ENCODE measurements around the gene PPP4R2. TPM values are rescaled to one million over a fixed set of nuclear protein-coding genes. Genes with fewer than 3 reads are reported as not detected.

PPP4R2 gene
- total RNA-seq, 1 donor from 2014 or later = 143 TPM

- H4K20me1 ChIP-seq (ENCODE audit: low read depth) = peaks cover 98% of the 10 kb centered on the region
- H3K27me3 ChIP-seq = no peaks in the 10 kb centered on the region
- H3K4me3 ChIP-seq = no peak overlapping the region
- TF ChIP-seq CTCF (IDR thresholded peaks at IDR 0.05) = no peak
- TF ChIP-seq EZH2phosphoT487 (IDR thresholded peaks at IDR 0.05) = no peak
- no peak for TF ChIP-seq EZH2 (IDR thresholded peaks at IDR 0.05)
- no peak overlapping the region for H3K9ac ChIP-seq
- H3K36me3 Mint-ChIP-seq = peaks cover 61% of the 10 kb centered on the region
- H3K27ac Mint-ChIP-seq = no peak overlapping the region
- peaks cover 13% of the 10 kb centered on the region for H3K4me1 ChIP-seq
- H3K9me3 Mint-ChIP-seq = peaks cover 57% of the 10 kb centered on the region
- H3K9me3 ChIP-seq (ENCODE audit: low read depth) = no peaks in the 10 kb centered on the region
- no peaks in the 10 kb centered on the region for H3K79me2 ChIP-seq (ENCODE audit: low read depth)
- no peak overlapping the region for H3K27ac ChIP-seq
- H3K36me3 ChIP-seq = peaks cover 3% of the 10 kb centered on the region
- H3K4me2 ChIP-seq = no peak overlapping the region
- DNase-seq (ENCODE audit: low spot score) = no peak
- H3K4me3 Mint-ChIP-seq = no peak overlapping the region
- no peaks in the 10 kb centered on the region for H3K4me1 Mint-ChIP-seq
- no peak overlapping the region for H2AFZ ChIP-seq (replicated peaks)
- H3F3A ChIP-seq (ENCODE audit: low read depth) = no peaks in the 10 kb centered on the region
- peaks cover 4% of the 10 kb centered on the region for H3K27me3 Mint-ChIP-seq (ENCODE audit: insufficient read depth, low read depth)
Measured at GRCh38 chr3:73026111-73026759, 29.6 kb downstream of the PPP4R2 start.

GRCh38 chr3:73026760-73027113 lies 30.1 kb downstream of the PPP4R2 start:
- H3K4me1 Mint-ChIP-seq = no peaks in the 10 kb centered on the region
- H3K79me2 ChIP-seq (ENCODE audit: low read depth) = no peaks in the 10 kb centered on the region
- H3K9me3 ChIP-seq (ENCODE audit: low read depth) = no peaks in the 10 kb centered on the region
- H3K4me1 ChIP-seq = peaks cover 13% of the 10 kb centered on the region
- peaks cover 98% of the 10 kb centered on the region for H4K20me1 ChIP-seq (ENCODE audit: low read depth)
- H3K36me3 Mint-ChIP-seq = peaks cover 64% of the 10 kb centered on the region
- H3K9ac ChIP-seq = no peak overlapping the region
- peaks cover 4% of the 10 kb centered on the region for H3K27me3 Mint-ChIP-seq (ENCODE audit: insufficient read depth, low read depth)
- peaks cover 57% of the 10 kb centered on the region for H3K9me3 Mint-ChIP-seq
- no peaks in the 10 kb centered on the region for H3F3A ChIP-seq (ENCODE audit: low read depth)
- no peak overlapping the region for H3K27ac Mint-ChIP-seq
- no peak overlapping the region for H3K4me3 Mint-ChIP-seq
- H2AFZ ChIP-seq (replicated peaks) = no peak overlapping the region
- no peak overlapping the region for H3K27ac ChIP-seq
- TF ChIP-seq CTCF (IDR thresholded peaks at IDR 0.05) (no peak), EZH2phosphoT487 (IDR thresholded peaks at IDR 0.05) (no peak), EZH2 (IDR thresholded peaks at IDR 0.05) (no peak)
- H3K27me3 ChIP-seq = no peaks in the 10 kb centered on the region
- peaks cover 3% of the 10 kb centered on the region for H3K36me3 ChIP-seq
- H3K4me2 ChIP-seq = no peak overlapping the region
- no peak overlapping the region for H3K4me3 ChIP-seq
- no peak for DNase-seq (ENCODE audit: low spot score)

GRCh38 chr3:73028803-73029202 lies 32.2 kb downstream of the PPP4R2 start:
- Mint-ChIP-seq H3K27ac (no peak overlapping the region), H3K27me3 (ENCODE audit: insufficient read depth, low read depth) (peaks cover 2% of the 10 kb centered on the region), H3K36me3 (peaks cover 65% of the 10 kb centered on the region), H3K4me1 (no peaks in the 10 kb centered on the region), H3K9me3 (peaks cover 62% of the 10 kb centered on the region), H3K4me3 (no peak overlapping the region)
- Histone ChIP-seq H3K27me3 (no peaks in the 10 kb centered on the region), H3K79me2 (ENCODE audit: low read depth) (no peaks in the 10 kb centered on the region), H3K36me3 (peaks cover 3% of the 10 kb centered on the region), H3K4me3 (no peak overlapping the region), H3K9me3 (ENCODE audit: low read depth) (no peaks in the 10 kb centered on the region), H3F3A (ENCODE audit: low read depth) (no peaks in the 10 kb centered on the region), H3K4me2 (no peak overlapping the region), H3K4me1 (peaks cover 10% of the 10 kb centered on the region), H3K27ac (no peak overlapping the region), H3K9ac (no peak overlapping the region), H4K20me1 (ENCODE audit: low read depth) (peaks cover 98% of the 10 kb centered on the region), H2AFZ (replicated peaks) (no peak overlapping the region)
- DNase-seq (ENCODE audit: low spot score) = no peak
- TF ChIP-seq EZH2 (IDR thresholded peaks at IDR 0.05) (no peak), EZH2phosphoT487 (IDR thresholded peaks at IDR 0.05) (no peak), CTCF (IDR thresholded peaks at IDR 0.05) (no peak)
